Parathyroid adenoma (tissue), 2 donors: ENCODE results near the gene FANK1.

Experiments used
- H2AFZ ChIP-seq: fragments of 300-600 bp; sonication (generic); one replicate; pipeline ENCODE4 v1.7.0; 2017; ENCODE audit warnings: antibody characterized with exemption, mild to moderate bottlenecking
- H3K27ac ChIP-seq: fragments of 300-600 bp; sonication (generic); one replicate; pipeline ENCODE4 v1.7.0; 2017
- H3K27me3 ChIP-seq: fragments of 300-600 bp; sonication (generic); one replicate; pipeline ENCODE4 v1.7.0; 2017; ENCODE audit warnings: low read length; ENCODE audit not compliant: control insufficient read depth, insufficient read depth
- H3K36me3 ChIP-seq: fragments of 300-600 bp; sonication (generic); one replicate; pipeline ENCODE4 v1.7.0; 2017; ENCODE audit warnings: low read length; ENCODE audit not compliant: control insufficient read depth, insufficient read depth
- H3K4me1 ChIP-seq: fragments of 300-600 bp; sonication (generic); one replicate; pipeline ENCODE4 v1.7.0; 2017; ENCODE audit warnings: control low read depth
- H3K4me2 ChIP-seq: fragments of 300-600 bp; sonication (generic); one replicate; pipeline ENCODE4 v1.7.0; 2017; ENCODE audit warnings: low read length
- H3K4me3 ChIP-seq: fragments of 300-600 bp; sonication (generic); one replicate; pipeline ENCODE4 v1.7.0; 2017; ENCODE audit warnings: low read depth, low read length
- H3K79me2 ChIP-seq: fragments of 300-600 bp; sonication (generic); one replicate; pipeline ENCODE4 v1.7.0; 2017; ENCODE audit warnings: control low read depth
- H3K9ac ChIP-seq: fragments of 300-600 bp; sonication (generic); one replicate; pipeline ENCODE4 v1.7.0; 2017; ENCODE audit warnings: mild to moderate bottlenecking
- H3K9me3 ChIP-seq: fragments of 300-600 bp; sonication (generic); one replicate; pipeline ENCODE4 v1.7.0; 2017; ENCODE audit warnings: low read length; ENCODE audit not compliant: control insufficient read depth
- CTCF ChIP-seq: fragments of 300-600 bp; sonication (generic); IDR thresholded peaks from one replicate; pipeline ENCODE4 v1.7.0; 2017; ENCODE audit warnings: antibody characterized with exemption, mild to moderate bottlenecking
- donor health status: primary hyperparathyroidism.

Gene FANK1

DNA sequence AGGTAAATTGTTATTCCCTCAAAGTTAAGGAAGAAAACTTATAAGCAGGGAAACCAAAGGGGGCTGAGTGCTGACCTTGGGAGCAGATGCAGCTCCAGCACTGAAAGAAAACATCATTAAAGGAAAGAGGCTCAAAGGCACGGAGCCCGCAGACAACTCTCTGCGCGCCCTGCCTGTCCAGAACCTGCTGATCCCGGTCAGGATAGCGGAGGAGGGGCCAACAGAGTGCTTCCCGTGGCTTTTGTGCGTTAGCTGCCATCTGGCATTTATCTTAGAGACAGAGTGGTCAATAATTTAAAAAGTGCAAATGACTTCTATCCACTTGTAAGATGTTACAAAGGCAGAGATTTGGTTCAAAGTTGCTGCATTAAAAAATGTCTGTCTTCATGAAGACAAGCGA lies 162.1 kb downstream of the FANK1 start:
- TF ChIP-seq CTCF, result no peak
- no peak overlapping the region for H3K27ac ChIP-seq
- H3K9ac ChIP-seq, result no peak overlapping the region
- H3K36me3 ChIP-seq, result no peaks in the 10 kb centered on the region
- H3K4me3 ChIP-seq, result no peak overlapping the region
- H3K4me2 ChIP-seq, result no peak overlapping the region
- H3K9me3 ChIP-seq, result no peaks in the 10 kb centered on the region
- H2AFZ ChIP-seq, result no peak overlapping the region
- no peaks in the 10 kb centered on the region for H3K4me1 ChIP-seq
- H3K27me3 ChIP-seq, result no peaks in the 10 kb centered on the region
- H3K79me2 ChIP-seq, result no peaks in the 10 kb centered on the region
